ENCODE results near the gene SGIP1. TPM values are rescaled to one million over a fixed set of nuclear protein-coding genes. Genes with fewer than 3 reads are reported as not detected.

The SGIP1 gene
- total and polyA plus RNA-seq, 2 of the 4 experiments (the other 2 are of a cell fraction), result 27.1 to 42.7 TPM

- no TSS peak for BruUV-seq (replicated peaks)
- ChIA-PET CTCF (no interaction called here), POLR2A (ENCODE audit: unreplicated experiment) (no interaction called here)
- Histone ChIP-seq H4K8ac (ENCODE audit: low read depth in 2 of 2, low read length in 2 of 2) (no peak overlapping the region), H2BK5ac (ENCODE audit: low read depth, low read length, poor library complexity, severe bottlenecking) (no peak overlapping the region), H3K4ac (ENCODE audit: low read depth, low read length) (no peak overlapping the region), H3K14ac (replicated peaks; ENCODE audit: low read depth, low read length) (no peak overlapping the region), H2BK20ac (ENCODE audit: low read depth, low read length) (no peak overlapping the region), H3K4me1 (ENCODE audit: control insufficient read depth, insufficient read depth, low read length) (peaks cover 2% of the 10 kb centered on the region; the same call in 1 of the 2 replicates), H2AK5ac (ENCODE audit: low read depth, low read length) (no peak overlapping the region), H3K56ac (ENCODE audit: extremely low read depth, insufficient read depth, low read length) (no peak overlapping the region), H3K23ac (ENCODE audit: low read depth, low read length) (no peak overlapping the region), H2BK15ac (ENCODE audit: low read depth, low read length) (no peak overlapping the region), H3K4me3 (ENCODE audit: insufficient read depth, low read depth, low read length) (no peak overlapping the region), H3K27me3 (ENCODE audit: control insufficient read depth, insufficient read depth, low read length) (no peaks in the 10 kb centered on the region), H2AK9ac (replicated peaks; ENCODE audit: low read depth, low read length, poor library complexity) (no peak overlapping the region), H3K79me1 (ENCODE audit: low read depth in 1 of 2, low read length in 2 of 2) (peaks cover 29 to 64% of the 10 kb centered on the region in 2 experiments), H3K4me2 (ENCODE audit: low read depth, low read length) (no peak overlapping the region), H3K36me3 (ENCODE audit: control insufficient read depth, insufficient read depth, low read length) (peaks cover 35% of the 10 kb centered on the region), H4K91ac (ENCODE audit: insufficient read depth, low read depth, low read length) (no peak overlapping the region), H3K9me3 (ENCODE audit: control insufficient read depth, insufficient read depth, low read length) (no peaks in the 10 kb centered on the region), H3K27ac (ENCODE audit: insufficient read depth, low read length) (peak overlapping the region; percentile 29; the same call in 1 of the 2 replicates), H3K9me1 (ENCODE audit: insufficient read depth, low read length) (peaks cover 2% of the 10 kb centered on the region), H3K18ac (ENCODE audit: low read depth, low read length) (no peak overlapping the region), H3K9ac (ENCODE audit: low read depth, low read length) (no peak overlapping the region), H4K5ac (ENCODE audit: low read depth, low read length) (no peak overlapping the region), H4K20me1 (ENCODE audit: insufficient read depth, low read length) (peaks cover 29% of the 10 kb centered on the region; the same call in 1 of the 2 replicates), H2BK120ac (ENCODE audit: low read depth, low read length) (no peak overlapping the region), H2AFZ (replicated peaks; ENCODE audit: low read length, poor library complexity) (no peak overlapping the region)
- in situ Hi-C loops (cut with MboI; ENCODE audit: low sequenced_read_pairs) (no loop called here), dilution Hi-C loops (cut with HindIII; ENCODE audit: low sequenced_read_pairs, unreplicated experiment) (no loop called here), intact Hi-C loops (cut with micrococcal nuclease) (no loop called here)
- no peak for DNase-seq
- no peak for ATAC-seq (ENCODE audit: low read depth)
- TF ChIP-seq NFE2L2 (IDR thresholded peaks at IDR 0.05; ENCODE audit: low read depth, low read length) (no peak), SMC3 (IDR thresholded peaks at IDR 0.05; ENCODE audit: low read depth, low read length) (no peak), CEBPB (IDR thresholded peaks at IDR 0.05; ENCODE audit: low read depth, low read length) (no peak), MAZ (IDR thresholded peaks at IDR 0.05; ENCODE audit: borderline replicate concordance, low read depth, low read length) (no peak), USF2 (IDR thresholded peaks at IDR 0.05; ENCODE audit: low read depth, low read length) (no peak), POLR2A (IDR thresholded peaks at IDR 0.05; ENCODE audit: low read depth, low read length) (no peak), BHLHE40 (IDR thresholded peaks at IDR 0.05; ENCODE audit: low read depth, low read length) (no peak), RCOR1 (IDR thresholded peaks at IDR 0.05; ENCODE audit: insufficient replicate concordance, low read length) (no peak), RFX5 (IDR thresholded peaks at IDR 0.05; ENCODE audit: low read depth, low read length) (no peak), MXI1 (IDR thresholded peaks at IDR 0.05; ENCODE audit: borderline replicate concordance, low read depth, low read length) (no peak), CHD1 (IDR thresholded peaks at IDR 0.05; ENCODE audit: low read depth, low read length) (no peak), FOS (IDR thresholded peaks at IDR 0.05; ENCODE audit: low read depth, low read length) (no peak), RAD21 (IDR thresholded peaks at IDR 0.05; ENCODE audit: low read length) (no peak), MAFK (IDR thresholded peaks at IDR 0.05; ENCODE audit: low read depth, low read length) (no peak)
- TF ChIP-seq, protein P1, sequence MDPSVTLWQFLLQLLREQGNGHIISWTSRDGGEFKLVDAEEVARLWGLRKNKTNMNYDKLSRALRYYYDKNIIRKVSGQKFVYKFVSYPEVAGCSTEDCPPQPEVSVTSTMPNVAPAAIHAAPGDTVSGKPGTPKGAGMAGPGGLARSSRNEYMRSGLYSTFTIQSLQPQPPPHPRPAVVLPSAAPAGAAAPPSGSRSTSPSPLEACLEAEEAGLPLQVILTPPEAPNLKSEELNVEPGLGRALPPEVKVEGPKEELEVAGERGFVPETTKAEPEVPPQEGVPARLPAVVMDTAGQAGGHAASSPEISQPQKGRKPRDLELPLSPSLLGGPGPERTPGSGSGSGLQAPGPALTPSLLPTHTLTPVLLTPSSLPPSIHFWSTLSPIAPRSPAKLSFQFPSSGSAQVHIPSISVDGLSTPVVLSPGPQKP (IDR thresholded peaks at IDR 0.05; ENCODE audit: borderline replicate concordance, low read depth, low read length), result no peak
- TF ChIP-seq, protein P2, sequence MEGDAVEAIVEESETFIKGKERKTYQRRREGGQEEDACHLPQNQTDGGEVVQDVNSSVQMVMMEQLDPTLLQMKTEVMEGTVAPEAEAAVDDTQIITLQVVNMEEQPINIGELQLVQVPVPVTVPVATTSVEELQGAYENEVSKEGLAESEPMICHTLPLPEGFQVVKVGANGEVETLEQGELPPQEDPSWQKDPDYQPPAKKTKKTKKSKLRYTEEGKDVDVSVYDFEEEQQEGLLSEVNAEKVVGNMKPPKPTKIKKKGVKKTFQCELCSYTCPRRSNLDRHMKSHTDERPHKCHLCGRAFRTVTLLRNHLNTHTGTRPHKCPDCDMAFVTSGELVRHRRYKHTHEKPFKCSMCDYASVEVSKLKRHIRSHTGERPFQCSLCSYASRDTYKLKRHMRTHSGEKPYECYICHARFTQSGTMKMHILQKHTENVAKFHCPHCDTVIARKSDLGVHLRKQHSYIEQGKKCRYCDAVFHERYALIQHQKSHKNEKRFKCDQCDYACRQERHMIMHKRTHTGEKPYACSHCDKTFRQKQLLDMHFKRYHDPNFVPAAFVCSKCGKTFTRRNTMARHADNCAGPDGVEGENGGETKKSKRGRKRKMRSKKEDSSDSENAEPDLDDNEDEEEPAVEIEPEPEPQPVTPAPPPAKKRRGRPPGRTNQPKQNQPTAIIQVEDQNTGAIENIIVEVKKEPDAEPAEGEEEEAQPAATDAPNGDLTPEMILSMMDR (conservative IDR thresholded peaks at IDR 0.05; ENCODE audit: low read depth, low read length), result no peak
Measured at GRCh38 chr1:66589326-66589725, 55.4 kb downstream of the SGIP1 start.

All from IMR-90 (cell line).